Parathyroid adenoma (tissue), 2 donors: ENCODE results near the gene NOL8.

Source experiments
- H2AFZ ChIP-seq: fragments of 300-600 bp; sonication (generic); one replicate; pipeline ENCODE4 v1.7.0; 2017; ENCODE audit warnings: antibody characterized with exemption, mild to moderate bottlenecking
- H3K27ac ChIP-seq: fragments of 300-600 bp; sonication (generic); one replicate; pipeline ENCODE4 v1.7.0; 2017
- H3K27me3 ChIP-seq: fragments of 300-600 bp; sonication (generic); one replicate; pipeline ENCODE4 v1.7.0; 2017; ENCODE audit warnings: low read length; ENCODE audit not compliant: control insufficient read depth, insufficient read depth
- H3K36me3 ChIP-seq: fragments of 300-600 bp; sonication (generic); one replicate; pipeline ENCODE4 v1.7.0; 2017; ENCODE audit warnings: low read length; ENCODE audit not compliant: control insufficient read depth, insufficient read depth
- H3K4me1 ChIP-seq: fragments of 300-600 bp; sonication (generic); one replicate; pipeline ENCODE4 v1.7.0; 2017; ENCODE audit warnings: control low read depth
- H3K4me2 ChIP-seq: fragments of 300-600 bp; sonication (generic); one replicate; pipeline ENCODE4 v1.7.0; 2017; ENCODE audit warnings: low read length
- H3K4me3 ChIP-seq: fragments of 300-600 bp; sonication (generic); one replicate; pipeline ENCODE4 v1.7.0; 2017; ENCODE audit warnings: low read depth, low read length
- H3K79me2 ChIP-seq: fragments of 300-600 bp; sonication (generic); one replicate; pipeline ENCODE4 v1.7.0; 2017; ENCODE audit warnings: control low read depth
- H3K9ac ChIP-seq: fragments of 300-600 bp; sonication (generic); one replicate; pipeline ENCODE4 v1.7.0; 2017; ENCODE audit warnings: mild to moderate bottlenecking
- H3K9me3 ChIP-seq: fragments of 300-600 bp; sonication (generic); one replicate; pipeline ENCODE4 v1.7.0; 2017; ENCODE audit warnings: low read length; ENCODE audit not compliant: control insufficient read depth
- CTCF ChIP-seq: fragments of 300-600 bp; sonication (generic); IDR thresholded peaks from one replicate; pipeline ENCODE4 v1.7.0; 2017; ENCODE audit warnings: antibody characterized with exemption, mild to moderate bottlenecking
- donor health status: primary hyperparathyroidism.

The NOL8 gene

GRCh38 chr9:92300936-92301335 is 24.2 kb downstream of the NOL8 start:
- Histone ChIP-seq H2AFZ (no peak overlapping the region), H3K4me3 (no peak overlapping the region), H3K9me3 (no peaks in the 10 kb centered on the region), H3K9ac (no peak overlapping the region), H3K4me1 (no peaks in the 10 kb centered on the region), H3K27me3 (no peaks in the 10 kb centered on the region), H3K4me2 (no peak overlapping the region), H3K79me2 (no peaks in the 10 kb centered on the region), H3K27ac (no peak overlapping the region), H3K36me3 (no peaks in the 10 kb centered on the region)
- no peak for TF ChIP-seq CTCF

GRCh38 chr9:92299116-92299515 is 26.0 kb downstream of the NOL8 start:
- Histone ChIP-seq H3K27ac (no peak overlapping the region), H3K4me3 (no peak overlapping the region)

DNA sequence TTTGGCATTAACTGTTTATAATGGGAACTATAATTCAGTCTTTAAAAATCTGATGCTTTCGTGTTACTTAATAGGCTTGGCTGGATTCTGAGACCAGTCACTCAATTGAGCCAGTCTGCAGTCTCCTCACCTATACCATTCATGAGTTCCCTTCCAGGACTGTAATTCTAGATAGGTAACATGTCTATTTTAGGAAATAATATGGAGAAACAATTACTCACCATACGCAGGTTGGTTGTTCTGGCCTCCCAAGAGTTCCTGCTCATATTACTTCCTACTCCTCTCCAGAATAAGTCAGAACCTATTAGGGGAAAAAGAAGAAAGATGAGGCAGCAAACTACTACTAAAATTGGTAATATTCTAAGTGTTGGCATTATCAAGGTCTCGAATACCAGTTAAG is 27.1 kb downstream of the NOL8 start:
- no peaks in the 10 kb centered on the region for H3K27me3 ChIP-seq
- TF ChIP-seq CTCF, result no peak
- H2AFZ ChIP-seq, result no peak overlapping the region
- no peaks in the 10 kb centered on the region for H3K36me3 ChIP-seq
- no peaks in the 10 kb centered on the region for H3K9me3 ChIP-seq
- peaks cover 2% of the 10 kb centered on the region for H3K79me2 ChIP-seq
- H3K4me1 ChIP-seq, result no peaks in the 10 kb centered on the region
- H3K27ac ChIP-seq, result no peak overlapping the region
- H3K4me2 ChIP-seq, result peak overlapping the region; percentile 19
- H3K4me3 ChIP-seq, result no peak overlapping the region
- H3K9ac ChIP-seq, result no peak overlapping the region

More at GRCh38 chr9:92299116-92299515, 26.0 kb downstream of the NOL8 start:
- H3K9me3 ChIP-seq, result no peaks in the 10 kb centered on the region
- no peak for TF ChIP-seq CTCF
- H3K4me2 ChIP-seq, result no peak overlapping the region
- no peak overlapping the region for H2AFZ ChIP-seq
- H3K9ac ChIP-seq, result no peak overlapping the region
- no peaks in the 10 kb centered on the region for H3K36me3 ChIP-seq
- no peaks in the 10 kb centered on the region for H3K79me2 ChIP-seq
- H3K4me1 ChIP-seq, result no peaks in the 10 kb centered on the region
- no peaks in the 10 kb centered on the region for H3K27me3 ChIP-seq

DNA sequence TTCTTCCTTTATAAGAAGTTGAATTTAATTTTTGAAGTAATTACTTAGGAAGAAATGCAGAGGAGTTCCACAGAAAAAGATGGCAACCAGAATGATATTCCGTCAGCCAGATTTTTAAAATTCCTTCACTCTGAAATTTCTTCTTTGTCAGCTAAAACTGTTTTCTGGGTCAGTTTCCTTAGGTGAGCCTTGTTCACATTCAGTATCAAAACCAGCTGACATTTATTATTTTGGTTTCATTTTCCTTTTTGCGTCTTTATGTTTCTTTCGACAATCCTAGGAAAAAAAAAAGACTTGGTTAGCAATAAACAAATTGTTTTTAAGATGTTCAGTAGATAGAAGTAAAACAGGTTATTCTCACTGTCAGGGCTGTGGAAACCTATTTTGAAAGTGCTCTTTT is 27.5 kb downstream of the NOL8 start:
- peak overlapping the region; percentile 19 for H3K4me2 ChIP-seq
- no peaks in the 10 kb centered on the region for H3K4me1 ChIP-seq
- H3K36me3 ChIP-seq, result no peaks in the 10 kb centered on the region
- no peak for TF ChIP-seq CTCF
- no peak overlapping the region for H3K9ac ChIP-seq
- H3K9me3 ChIP-seq, result no peaks in the 10 kb centered on the region
- peak overlapping the region; percentile 8 for H3K4me3 ChIP-seq
- H3K27ac ChIP-seq, result no peak overlapping the region
- H3K79me2 ChIP-seq, result peaks cover 2% of the 10 kb centered on the region
- H3K27me3 ChIP-seq, result no peaks in the 10 kb centered on the region
- no peak overlapping the region for H2AFZ ChIP-seq

- no peak overlapping the region for H2AFZ ChIP-seq
- H3K4me2 ChIP-seq, result no peak overlapping the region
- H3K9me3 ChIP-seq, result no peaks in the 10 kb centered on the region
- no peak overlapping the region for H3K27ac ChIP-seq
- no peaks in the 10 kb centered on the region for H3K27me3 ChIP-seq
- no peak overlapping the region for H3K4me3 ChIP-seq
- TF ChIP-seq CTCF, result no peak
- no peak overlapping the region for H3K9ac ChIP-seq
- no peaks in the 10 kb centered on the region for H3K4me1 ChIP-seq
- H3K79me2 ChIP-seq, result peaks cover 2% of the 10 kb centered on the region
- H3K36me3 ChIP-seq, result no peaks in the 10 kb centered on the region
Measured at GRCh38 chr9:92295827-92296258, 29.3 kb downstream of the NOL8 start.
